Stimulated activated CD8-positive, alpha-beta memory T cell treated with anti-CD3 and anti-CD28 coated beads, Interleukin-4, amount 100 ng/mL, for 48 hours (primary cell): Measurements from ENCODE around the gene PTPN21.
"Not testable (repeated sequence)": the region's sequence is repeated elsewhere in the genome, so short reads cannot be mapped to it uniquely, and the experiment has no call there.

Experiments
- DNase-seq: peaks from one replicate; pipeline ENCODE4 v3.0.0-alpha.2; 2020

Gene PTPN21

DNA sequence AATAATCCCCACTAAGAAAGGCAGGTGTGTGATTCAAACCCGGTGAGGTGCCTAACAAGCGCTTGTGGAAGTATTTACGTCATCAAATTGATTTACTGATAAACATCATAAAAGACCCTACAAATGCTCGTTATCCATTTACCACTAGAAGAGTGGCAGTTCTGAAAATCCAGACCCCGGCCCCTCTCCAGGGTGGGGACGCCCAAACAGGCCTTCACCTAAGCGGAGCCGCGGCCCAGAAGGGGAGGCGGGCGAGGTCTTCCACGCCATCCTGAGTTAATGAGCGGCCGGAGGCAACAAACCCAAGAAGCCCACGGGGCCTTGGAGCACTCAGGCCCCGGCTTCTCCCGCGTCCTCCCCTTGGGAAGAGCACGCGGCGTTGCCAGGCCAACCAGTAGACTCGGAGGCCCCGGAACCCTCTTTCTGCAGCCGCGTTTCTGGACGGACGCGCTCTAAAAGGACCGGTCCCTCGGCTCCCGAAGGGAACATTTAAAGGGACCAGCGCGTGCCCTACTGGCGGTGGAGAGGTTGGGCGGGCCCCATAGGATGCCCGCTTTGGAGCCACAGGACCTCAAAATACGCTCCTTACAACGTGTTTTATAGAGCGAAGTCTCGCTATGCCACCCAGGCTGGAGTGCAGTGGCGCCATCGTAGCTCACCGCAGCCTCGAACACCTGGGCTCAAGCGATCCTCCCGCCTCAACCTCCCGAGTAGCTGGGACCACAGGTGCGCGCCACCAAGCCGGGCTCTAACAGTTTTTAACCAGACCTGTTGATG, 3.5 kb downstream of the PTPN21 start:
- peak; percentile 82 for DNase-seq

DNA sequence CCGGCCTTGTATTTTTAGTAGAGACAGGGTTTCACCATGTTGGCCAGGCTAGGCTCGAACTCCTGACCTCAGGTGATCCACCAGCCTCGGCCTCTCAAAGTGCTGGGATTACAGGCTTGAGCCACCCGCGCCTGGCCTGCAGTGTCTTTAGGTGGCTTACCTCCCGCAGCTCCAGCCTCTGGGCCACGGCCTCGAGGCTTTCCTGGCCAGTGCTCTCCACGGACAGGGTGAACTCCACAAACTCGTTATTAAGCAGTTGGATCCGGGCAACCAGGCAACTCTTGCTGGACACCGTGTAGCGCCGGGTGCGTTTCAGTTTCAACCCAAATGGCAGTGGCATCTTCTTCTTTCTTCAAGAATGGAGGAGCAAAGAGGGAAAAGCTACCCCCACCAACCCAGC, 4.7 kb downstream of the PTPN21 start:
- DNase-seq, result no peak

DNA sequence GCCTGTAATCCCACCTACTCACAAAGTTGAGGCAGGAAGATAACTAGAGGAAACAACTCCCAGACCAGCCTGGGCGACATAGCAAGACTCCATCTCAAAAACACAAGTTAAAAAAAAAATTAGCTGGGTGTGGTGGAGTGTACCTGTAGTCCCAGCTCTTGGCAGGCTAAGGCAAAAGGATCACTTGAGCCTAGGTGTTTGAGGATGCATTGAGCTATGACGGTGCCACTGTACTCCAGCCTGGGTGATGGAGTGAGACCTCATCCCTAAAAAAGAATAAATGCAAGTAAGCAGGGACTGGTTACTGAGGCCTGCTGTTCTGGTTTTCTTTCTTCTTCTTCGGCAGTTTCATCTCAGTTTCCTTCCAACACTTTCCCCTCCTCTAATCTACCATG, 7.4 kb downstream of the PTPN21 start:
- no peak for DNase-seq

GRCh38 chr14:88546621-88547385, 8.0 kb downstream of the PTPN21 start:
- DNase-seq, result no peak

DNA sequence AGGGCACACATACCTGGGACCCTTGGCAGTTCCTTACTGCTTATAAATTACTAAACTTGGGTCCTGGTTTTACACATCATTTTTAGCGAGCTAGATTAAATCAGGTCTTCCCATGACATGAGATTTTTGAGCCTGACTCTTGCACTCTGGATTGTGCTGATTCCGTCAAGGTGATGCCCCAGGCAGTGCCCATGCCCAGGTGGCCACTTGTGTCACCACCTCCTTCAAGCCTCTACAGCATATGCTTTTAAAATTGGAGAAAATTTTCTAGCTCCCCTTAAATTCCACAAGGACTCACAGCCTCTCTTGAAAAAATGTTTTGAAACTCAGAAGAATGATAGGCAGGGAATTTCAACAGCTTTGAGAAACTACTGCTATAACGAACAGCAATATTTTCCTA, 9.6 kb downstream of the PTPN21 start:
- DNase-seq, result no peak

DNA sequence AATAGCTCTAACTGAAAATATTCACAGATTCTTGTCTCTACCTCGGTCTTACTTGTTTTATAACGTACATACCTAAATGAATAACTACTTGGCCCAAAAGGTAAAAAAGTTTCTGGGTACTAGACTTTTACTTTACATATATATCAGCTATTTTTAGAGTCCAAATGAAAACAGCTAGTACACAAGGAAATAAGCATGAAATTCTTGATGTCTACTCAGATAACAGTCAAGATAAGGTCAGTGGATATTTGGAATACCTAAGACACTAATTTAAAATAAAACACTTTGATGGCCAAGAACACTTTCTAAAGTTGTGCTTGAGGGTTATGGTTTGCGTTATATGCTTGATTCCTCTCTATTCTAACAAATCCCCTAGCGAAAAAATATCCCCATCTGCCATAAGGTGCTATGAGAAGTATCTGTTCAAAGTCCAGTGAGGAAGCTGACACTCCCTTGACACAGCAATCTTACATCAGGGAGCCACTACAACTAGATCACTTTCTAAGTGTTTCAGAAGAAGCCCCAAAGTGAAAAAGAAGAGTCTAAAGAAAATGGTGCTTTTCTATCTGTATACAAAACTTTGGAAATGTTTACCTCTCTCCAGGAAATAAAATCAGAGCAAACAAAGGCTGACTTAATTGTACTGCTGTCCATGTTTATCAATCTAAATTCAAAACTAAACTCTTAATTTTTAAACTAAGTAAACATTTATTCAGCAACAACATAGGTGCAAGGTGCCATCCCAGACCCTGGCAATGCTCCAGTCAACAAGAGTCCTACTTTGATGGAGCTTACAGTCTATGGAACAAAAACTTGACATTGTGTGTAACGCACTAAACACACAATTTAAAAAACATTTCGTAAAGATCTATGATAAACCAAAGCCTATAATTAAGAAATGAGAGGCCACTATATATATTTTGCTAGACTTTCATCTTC, 11.7 kb downstream of the PTPN21 start:
- no peak for DNase-seq

GRCh38 chr14:88541324-88541723, 13.5 kb downstream of the PTPN21 start:
- no peak for DNase-seq

- no peak for DNase-seq
Observed at GRCh38 chr14:88535813-88536212, 19.0 kb downstream of the PTPN21 start.

- no peak for DNase-seq
Observed at GRCh38 chr14:88535149-88535548, 19.7 kb downstream of the PTPN21 start.

DNA sequence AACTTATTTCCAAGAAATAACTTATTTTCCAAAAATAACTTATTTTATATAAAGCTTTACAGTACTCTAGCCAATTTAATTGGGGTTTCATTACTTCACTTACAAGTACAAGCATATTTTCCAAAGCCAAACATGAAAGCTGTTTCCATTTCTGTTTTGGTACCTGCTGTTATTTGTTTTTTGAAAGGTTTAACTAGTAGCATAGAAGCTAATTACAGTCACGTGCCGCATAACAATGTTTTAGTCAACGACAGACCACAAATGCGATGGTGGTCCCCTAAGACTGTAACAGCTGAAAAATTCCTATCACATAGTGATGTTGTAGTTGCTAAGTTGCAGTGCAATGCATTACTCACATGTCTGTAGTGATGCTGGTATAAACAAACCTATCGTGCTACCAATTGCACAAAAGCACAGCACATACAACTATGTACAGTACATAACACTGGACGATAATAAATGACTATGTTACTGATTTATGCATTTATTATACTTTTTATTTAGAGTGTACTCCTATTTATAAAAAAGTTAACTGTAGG, 21.7 kb downstream of the PTPN21 start:
- no peak for DNase-seq

DNA sequence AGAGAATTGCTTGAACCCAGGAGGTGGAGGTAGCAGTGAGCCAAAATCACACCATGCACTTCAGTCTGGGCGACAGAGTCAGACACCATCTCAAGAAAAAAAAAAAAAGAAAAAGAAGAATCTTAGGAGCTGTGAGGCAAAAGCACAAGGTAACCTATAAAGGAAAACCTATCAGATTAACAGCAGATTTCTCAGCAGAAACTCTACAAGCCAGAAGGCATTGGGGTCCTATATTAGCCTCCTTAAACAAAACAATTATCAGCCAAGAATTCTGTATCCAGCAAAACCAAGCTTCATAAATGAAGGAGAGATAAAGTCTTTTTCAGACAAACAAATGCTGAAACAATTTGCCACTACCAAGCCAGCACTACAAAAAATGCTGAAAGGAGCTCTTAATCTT, 24.9 kb downstream of the PTPN21 start:
- not testable (repeated sequence) for DNase-seq

DNA sequence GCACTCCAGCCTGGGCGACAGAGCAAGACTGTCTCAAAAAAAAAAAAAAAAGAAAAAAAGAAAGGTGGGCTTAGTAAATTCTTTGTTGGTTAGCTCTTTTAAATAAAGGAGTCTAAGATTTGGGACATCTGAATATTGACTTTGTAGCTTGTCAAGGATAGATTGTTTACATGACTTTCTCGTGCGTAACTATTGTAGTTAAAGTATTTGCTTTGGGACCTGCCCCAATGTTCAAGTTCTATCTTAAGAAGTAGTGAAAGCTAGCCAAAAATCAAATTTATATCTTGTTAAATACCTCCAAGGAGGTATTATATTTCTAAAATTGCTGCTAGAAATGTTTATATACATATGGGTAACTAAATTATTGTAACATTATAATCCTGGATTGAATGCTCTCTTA, 32.4 kb downstream of the PTPN21 start:
- no peak for DNase-seq

- no peak for DNase-seq
Observed at GRCh38 chr14:88521818-88522217, 33.0 kb downstream of the PTPN21 start.

- no peak for DNase-seq
Observed at GRCh38 chr14:88519907-88520306, 34.9 kb downstream of the PTPN21 start.

- DNase-seq, result no peak
Observed at GRCh38 chr14:88518592-88519512, 36.0 kb downstream of the PTPN21 start.

DNA sequence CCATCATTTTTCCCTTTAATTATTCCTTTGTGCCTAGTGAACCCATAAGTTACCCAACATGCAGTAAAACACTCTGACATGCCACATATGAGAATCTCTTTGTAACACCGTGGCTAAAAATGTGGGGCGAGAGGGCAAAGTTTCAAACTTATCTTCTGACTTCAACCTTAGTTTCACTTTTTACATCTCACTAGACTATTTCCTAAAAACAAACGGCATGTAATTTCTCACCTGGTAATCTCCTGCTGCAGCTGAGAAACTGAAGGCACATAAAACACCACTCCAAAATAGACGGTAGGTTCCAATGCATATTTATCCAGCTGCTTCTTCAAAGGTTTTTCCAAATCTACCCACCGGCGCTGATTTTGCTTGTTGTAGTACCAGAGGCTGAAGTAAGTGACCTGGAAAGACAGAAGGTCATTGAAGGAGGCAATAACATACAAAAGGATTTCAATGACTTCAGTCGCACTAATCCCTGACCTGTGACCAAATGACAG, 37.9 kb downstream of the PTPN21 start:
- DNase-seq, result no peak

DNA sequence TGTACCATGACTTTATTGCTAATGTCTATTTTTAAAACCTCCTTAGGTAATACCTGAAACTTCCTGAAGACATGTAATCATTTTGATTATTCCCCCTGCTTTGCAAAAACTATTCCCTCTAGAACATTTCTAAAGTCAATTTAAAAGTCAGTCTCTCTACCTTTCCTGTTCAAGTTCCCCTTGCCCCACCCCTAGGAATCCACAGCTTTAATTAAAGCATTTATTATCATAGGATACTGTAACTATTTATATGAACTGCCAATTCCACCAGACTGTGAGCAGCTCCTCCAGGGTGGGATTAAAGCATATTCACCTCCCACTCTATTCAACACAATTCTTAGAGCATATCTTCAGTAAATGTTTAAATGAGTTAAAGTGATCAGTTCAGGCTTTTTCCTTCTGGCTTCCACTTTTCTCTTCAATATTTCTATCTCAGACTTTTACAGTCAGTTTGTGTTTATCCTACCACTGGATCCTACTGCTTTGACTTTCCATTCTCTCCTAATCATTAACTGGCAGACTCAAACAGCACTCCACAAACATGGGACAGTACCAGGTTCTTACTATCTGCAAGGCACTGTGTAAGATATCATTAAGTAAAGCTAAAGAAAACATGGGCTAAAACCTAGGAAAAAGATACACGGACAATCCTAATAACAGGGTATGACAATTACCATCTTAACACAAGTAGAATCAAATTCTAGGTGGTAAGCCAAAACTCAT, 39.1 kb downstream of the PTPN21 start:
- DNase-seq, result no peak

- no peak for DNase-seq
Observed at GRCh38 chr14:88507208-88507607, 47.6 kb downstream of the PTPN21 start.

- no peak for DNase-seq
Observed at GRCh38 chr14:88505621-88506020, 49.2 kb downstream of the PTPN21 start.

- no peak for DNase-seq
Observed at GRCh38 chr14:88504602-88505001, 50.2 kb downstream of the PTPN21 start.
